HG03025 (cell line): ENCODE data around the gene COL23A1.

Experiments
- ATAC-seq: cut with Tn5 transposase; IDR thresholded peaks from one replicate; pipeline ENCODE4 v1.9.1; 2021; ENCODE audit warnings: mild to moderate bottlenecking, moderate library complexity; ENCODE audit not compliant: unreplicated experiment, low FRiP score

Gene COL23A1

DNA sequence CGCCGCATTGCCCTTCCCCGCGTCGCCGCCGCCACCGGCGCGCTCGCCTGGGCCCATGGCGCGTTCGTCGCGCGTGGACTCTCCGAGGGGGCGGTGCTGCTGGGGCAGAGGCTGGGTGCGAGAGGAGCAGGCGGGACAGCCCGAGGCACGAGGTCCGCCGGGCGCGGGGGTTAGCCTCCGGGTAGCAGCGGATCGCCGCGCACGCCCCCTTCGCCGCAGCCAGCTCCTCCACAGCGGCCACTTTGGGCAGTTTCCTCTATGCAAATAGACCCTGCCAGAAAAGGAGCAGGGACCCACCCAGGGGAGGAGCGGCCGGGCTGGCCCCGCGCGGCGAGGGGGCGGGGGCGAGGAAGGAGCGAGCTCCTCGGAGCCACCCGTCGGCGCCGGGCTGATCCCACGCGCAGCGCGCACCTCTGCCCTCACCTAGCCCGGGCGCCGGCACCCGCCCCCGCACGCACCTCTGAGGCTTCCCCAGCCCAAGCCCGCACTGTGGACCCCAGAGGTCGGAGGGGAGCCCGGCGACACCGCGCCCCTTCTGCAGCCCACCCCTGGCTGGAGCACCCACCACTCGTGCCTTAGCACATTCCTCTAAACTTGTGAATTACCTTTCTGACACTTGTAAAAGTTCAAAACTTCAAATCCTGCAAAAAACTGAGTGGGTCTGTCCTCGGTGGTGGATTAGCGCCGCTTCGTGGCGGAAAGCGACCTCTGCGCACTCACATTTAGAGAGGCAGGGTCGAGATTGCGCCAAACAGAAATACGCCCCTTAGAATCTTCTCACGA, at the start of gene COL23A1:
Gene COL23A1, minus strand, starts transcription at position 253 of the 783 bp plus-strand sequence.
- peak; percentile 58 for ATAC-seq

DNA sequence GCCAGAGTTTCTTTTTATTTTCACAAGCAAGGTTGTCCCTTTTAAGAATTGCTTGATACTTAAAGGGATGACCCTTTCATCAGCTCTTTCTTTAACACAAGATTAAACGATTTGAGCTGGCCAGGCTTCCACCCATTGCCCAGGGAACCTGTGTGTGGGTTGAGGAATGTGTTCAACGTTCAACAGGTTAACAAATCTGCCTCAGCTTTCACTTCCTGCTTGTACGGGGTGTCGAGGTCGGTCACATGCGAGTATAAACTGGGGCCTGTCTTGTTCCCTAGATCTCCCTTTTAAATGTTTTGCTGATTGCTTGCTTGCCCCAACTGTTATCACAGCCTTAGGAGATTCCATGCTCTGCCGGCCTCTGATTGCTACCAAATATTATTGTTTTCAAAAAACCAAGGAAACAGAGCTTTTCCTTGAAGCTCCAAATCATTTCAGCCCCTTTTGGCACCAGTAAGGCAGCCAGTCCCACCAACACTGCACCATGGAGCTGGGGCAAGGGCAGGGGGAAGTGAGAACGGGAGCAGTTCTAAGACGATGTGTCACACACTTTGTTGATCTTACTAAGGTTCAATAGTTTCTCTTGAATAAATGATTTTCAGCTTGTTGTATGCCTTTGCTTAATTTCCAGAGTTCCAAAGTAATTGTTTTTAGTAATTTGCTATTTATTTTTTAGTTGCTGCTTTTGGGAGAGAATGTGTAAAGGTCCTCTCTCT, 47.3 kb upstream of the COL23A1 start:
- ATAC-seq: no peak

DNA sequence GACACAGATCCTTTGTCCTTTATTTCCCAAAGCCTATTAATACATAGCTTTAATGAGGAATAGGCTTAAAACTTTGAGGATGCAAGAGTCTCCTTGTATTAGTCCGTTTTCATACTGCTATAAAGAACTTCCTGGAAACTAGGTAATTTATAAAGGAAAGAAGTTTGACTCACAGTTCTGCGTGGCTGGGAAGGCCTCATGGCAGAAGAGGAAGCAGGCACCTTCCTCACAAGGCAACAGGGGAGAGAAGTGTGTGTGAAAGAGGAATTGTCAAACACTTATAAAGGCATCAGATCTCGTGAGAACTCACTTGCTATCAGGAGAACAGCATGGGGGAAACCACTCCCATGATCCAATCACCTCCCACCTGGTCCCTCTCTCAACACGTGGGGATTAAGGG, 42.1 kb upstream of the COL23A1 start:
- ATAC-seq: no peak

DNA sequence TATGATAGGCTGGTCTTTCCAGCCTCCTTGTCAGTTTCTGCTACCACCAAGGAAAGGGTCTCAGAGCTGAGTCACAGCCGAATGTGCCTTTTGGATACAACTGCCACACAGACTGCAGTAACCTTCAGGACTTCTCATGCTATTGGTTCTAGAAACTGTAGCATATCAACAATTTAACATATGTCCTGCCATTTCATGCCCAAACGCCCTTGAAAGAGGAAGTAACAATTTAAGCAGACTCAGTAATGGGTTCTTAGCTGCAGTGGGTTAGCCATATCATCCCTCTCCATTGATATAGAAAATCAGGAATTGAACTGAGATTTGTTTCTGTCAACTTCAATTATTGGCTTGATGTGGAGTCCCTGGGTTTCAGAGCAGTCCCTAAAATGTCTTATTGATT, 40.8 kb upstream of the COL23A1 start:
- ATAC-seq: no peak

- no peak for ATAC-seq
Observed at GRCh38 chr5:178630475-178630930, 40.3 kb upstream of the COL23A1 start.

DNA sequence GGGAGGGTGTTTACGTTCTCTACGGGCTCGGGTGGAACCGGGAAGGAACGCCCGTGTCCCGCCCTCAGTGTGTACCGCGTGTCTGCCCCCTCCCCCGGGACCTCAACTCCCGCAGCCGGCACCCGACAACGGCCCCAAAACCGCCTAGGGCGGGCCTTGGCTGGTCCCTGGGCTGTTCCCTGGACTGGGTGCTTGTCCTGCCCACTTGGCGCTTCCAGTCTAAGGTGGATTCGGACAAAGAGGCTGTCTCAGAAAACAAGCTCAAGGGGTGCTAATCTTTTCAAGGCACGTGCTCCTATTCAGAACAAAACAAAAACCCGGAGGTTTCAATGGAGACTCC, 37.0 kb upstream of the COL23A1 start:
- ATAC-seq: no peak

- ATAC-seq: peak; percentile 82
Observed at GRCh38 chr5:178626484-178627258, 36.5 kb upstream of the COL23A1 start, which contains the start of gene CLK4. Gene CLK4, minus strand, starts transcription at chr5:178627050. Its CDS starts 3,634 bp downstream, at chr5:178623416.

DNA sequence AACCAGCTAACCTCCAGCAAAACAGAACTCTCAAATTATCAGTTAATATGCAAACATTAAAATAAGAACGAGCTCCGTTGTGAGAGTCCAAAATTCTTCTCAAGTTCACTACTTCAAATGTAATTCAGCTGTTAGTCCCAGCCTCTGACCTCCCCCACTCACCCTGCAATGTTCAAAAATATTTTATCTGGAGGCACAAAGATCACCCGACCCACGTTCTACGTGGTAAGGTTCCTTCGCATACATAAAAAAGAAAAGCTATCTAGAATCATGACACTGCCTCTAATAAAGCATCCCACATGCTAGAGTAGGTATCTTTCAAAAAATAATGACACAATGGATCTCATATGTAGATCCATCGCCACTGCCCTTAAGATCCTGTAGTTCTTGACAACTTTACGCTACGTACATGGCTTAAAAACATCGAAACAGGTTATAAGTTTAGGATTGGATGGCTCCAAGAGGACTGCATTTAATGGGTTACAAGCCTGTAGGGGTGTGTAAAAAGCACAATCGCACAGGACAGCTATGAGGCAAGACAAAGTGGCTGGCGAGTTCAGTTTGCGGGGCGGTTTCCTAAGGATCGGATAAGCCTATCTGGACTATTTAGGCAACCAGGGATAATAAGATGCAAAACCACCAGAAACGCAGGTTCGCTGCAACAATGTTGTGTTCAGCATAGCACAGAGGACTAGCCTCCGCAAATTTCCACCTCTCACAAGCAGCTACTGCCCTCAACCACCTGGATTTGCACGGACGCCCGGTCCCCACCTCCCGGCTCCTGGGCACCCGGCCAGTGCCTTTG, 35.7 kb upstream of the COL23A1 start:
- ATAC-seq: peak; percentile 6

- no peak for ATAC-seq
Observed at GRCh38 chr5:178624631-178625546, 34.7 kb upstream of the COL23A1 start.

- ATAC-seq: no peak
Observed at GRCh38 chr5:178622679-178623247, 32.6 kb upstream of the COL23A1 start.

DNA sequence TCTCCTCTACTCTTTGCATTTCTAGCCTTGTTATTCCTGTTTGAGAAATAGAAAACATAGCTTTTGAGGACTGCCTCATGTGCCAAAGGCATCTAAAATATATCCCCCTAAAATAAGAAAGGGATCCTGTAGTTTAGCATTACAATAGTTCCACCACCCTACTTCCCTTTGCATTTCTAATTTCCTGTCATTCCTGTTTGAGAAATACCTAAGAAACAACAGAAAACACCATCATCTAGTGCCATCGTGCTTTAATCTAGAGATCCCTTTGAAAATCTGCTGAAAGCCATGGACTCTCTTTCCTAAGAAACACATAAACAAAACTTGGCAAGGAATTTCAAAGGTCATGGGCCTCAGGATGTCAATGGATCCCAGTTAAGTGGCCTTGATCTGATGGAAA, 29.2 kb upstream of the COL23A1 start:
- no peak for ATAC-seq

- no peak for ATAC-seq
Observed at GRCh38 chr5:178612299-178612698, 22.1 kb upstream of the COL23A1 start.

DNA sequence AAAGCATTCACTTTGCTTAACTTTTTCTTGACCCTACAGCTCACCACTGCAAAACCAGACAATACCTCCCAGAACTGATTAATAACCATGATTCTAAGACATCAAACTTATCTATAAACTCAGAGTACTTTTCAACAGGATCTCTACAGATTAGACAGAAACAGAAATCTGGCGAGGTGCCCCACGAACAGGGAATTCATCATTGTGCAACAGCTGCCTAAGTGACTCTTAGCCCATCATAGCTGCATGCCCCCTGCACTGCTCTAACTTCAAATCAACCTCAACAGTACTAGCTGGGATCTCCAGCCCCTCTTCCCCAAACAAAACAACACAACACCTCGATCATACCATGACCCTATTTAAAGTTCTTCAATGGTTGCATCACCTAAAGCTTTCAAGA, 16.1 kb upstream of the COL23A1 start:
- no peak for ATAC-seq

DNA sequence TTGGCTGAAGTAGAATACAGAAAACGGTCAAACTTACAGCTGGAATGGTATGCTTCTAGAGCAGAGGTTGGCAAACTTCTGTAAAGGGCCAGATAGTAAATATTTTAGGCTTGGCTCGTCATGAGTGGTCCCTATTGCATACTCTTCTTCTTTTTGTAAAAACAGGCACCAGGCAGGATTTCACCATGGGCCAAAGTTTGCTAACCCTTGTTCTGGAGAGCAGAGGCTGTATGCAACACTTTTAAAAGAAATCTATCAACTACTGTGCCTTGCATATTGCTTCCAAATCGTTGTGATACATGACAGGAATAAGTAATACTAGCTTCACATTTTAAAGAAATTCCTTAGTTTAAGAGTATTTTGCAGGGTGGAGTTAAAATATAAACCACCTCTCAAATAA, 15.6 kb upstream of the COL23A1 start:
- ATAC-seq: no peak

DNA sequence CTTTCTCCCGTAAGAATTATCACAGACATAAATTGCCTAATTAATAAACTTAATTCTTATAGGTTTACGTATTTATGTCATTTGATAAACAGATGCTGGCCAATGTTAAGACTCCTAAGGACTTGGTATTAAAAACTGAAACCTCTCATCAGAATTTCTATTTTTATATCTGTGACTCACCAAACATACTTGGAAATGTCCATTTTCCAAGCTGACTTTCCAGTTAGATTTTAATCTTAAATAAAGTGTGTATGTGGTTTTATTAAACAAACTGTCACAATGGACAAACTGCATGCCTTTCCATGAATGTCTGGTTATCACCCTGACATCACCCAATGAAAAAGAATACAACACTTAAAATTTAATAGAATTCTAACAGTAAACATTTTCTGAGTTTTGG, 12.6 kb upstream of the COL23A1 start:
- no peak for ATAC-seq

DNA sequence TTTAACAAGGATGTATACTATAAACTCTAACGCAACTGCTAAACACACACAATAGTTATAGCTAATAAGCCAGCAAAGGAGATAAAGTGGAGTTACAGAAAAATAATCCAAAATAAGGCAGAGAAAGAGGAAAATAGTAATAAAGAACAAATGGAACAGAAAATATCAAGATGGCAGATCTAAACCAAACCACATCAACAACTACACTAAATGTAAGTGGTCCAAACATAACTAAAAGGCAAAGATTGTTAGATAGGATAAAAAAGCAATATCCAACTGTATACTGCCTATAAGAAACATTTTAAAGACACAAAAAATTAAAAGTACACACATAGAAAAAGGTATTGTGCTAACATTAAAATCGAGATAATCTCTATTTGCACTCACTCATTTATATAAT, 5.6 kb upstream of the COL23A1 start:
- no peak for ATAC-seq

DNA sequence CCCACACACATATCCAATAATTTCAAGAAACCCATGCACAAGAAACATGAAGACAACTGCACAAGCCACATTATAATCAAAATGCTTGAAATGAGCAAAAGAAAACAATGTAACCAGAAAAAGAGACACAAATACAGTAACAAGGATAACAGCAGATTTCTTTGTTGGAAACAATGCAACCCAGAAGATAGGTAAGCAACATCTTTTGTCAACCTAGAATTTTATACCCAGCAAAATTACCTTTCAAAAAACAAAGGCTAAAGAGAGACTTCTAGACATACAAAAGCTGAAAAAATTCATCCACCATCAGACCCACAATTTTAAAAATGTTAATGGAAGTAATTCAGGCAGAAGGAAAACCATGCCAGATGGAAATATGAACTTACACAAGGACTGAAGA, 5.0 kb upstream of the COL23A1 start:
- ATAC-seq: no peak

- no peak for ATAC-seq
Observed at GRCh38 chr5:178590924-178591423, 781 bp upstream of the COL23A1 start.
